DND-41 (cell line): Measurements from ENCODE around the gene KIF22.

ENCODE experiments used
- CTCF ChIP-seq: IDR thresholded peaks from 2 replicates; pipeline ENCODE4 v1.5.1; 2012; ENCODE audit warnings: borderline replicate concordance, low read length, moderate library complexity, mild to moderate bottlenecking; ENCODE audit not compliant: poor library complexity, severe bottlenecking; ENCODE audit errors: extremely low read depth
- EZH2 ChIP-seq: IDR thresholded peaks from 3 replicates; pipeline ENCODE4 v1.6.1; 2012; ENCODE audit warnings: borderline replicate concordance, low read depth, mild to moderate bottlenecking, moderate library complexity, low read length, inconsistent platforms; ENCODE audit not compliant: severe bottlenecking

GRCh38 chr16:29777576-29778350, 12.8 kb upstream of the KIF22 start, which contains the start of gene ZG16:
- TF ChIP-seq EZH2, result no peak
- TF ChIP-seq CTCF, result no peak
